ENCODE results near the gene PIK3CG. TPM values are rescaled to one million over a fixed set of nuclear protein-coding genes. Genes with fewer than 3 reads are reported as not detected.
"Not testable (repeated sequence)": the region's sequence is repeated elsewhere in the genome, so short reads cannot be mapped to it uniquely, and the experiment has no call there.

Gene PIK3CG
- total RNA-seq, 4 donors from 2014 or later = 6.2 to 34.7 (median 9.7) TPM

DNA sequence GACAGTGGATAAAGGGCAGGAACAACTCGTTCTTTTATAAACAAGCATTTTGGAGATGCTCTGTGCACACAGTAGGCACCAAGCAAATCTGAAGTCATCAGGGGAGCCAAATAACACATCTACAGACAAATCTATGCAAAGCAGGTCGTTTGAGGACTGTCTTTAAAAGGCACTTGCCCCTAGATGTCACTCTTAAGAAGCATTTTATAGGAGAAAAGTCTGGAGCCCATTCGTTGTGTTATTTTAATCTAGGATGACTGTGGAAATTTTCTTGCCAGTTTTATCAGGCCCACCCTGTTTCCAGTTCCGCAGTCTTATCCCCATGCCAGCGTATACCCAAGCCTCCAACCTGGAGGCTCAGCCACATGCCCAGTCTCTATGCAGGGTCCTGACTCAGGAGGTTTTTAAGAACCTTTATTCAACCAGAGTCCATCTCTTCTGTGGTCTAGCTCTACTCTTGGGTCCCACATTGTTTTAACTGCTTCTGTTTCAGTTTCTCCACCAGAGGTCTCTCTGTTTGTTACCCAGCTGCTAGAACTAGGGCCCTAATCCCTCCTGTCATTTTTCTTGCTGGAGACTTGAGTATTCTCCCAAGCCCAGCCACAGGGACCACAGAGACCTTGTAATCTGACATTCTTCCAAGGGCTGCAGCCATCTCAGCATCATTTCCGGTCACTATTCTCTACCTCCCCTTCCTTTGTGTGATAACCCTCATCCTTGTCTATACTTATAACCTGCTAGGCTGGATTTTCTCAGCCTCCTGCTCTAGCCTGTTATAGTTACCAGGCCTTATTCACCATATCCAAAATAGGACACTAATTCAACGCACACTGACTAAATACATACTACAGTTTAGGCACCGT lies 26.7 kb downstream of the PIK3CG start:
- peaks cover 0 to 9% (median 0%) of the 10 kb centered on the region in 4 donors for H3K4me1 ChIP-seq
- TF ChIP-seq, protein P1, sequence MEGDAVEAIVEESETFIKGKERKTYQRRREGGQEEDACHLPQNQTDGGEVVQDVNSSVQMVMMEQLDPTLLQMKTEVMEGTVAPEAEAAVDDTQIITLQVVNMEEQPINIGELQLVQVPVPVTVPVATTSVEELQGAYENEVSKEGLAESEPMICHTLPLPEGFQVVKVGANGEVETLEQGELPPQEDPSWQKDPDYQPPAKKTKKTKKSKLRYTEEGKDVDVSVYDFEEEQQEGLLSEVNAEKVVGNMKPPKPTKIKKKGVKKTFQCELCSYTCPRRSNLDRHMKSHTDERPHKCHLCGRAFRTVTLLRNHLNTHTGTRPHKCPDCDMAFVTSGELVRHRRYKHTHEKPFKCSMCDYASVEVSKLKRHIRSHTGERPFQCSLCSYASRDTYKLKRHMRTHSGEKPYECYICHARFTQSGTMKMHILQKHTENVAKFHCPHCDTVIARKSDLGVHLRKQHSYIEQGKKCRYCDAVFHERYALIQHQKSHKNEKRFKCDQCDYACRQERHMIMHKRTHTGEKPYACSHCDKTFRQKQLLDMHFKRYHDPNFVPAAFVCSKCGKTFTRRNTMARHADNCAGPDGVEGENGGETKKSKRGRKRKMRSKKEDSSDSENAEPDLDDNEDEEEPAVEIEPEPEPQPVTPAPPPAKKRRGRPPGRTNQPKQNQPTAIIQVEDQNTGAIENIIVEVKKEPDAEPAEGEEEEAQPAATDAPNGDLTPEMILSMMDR (IDR thresholded peaks at IDR 0.05) = no peak
- TF ChIP-seq POLR2A (IDR thresholded peaks at IDR 0.05) = no peak

DNA sequence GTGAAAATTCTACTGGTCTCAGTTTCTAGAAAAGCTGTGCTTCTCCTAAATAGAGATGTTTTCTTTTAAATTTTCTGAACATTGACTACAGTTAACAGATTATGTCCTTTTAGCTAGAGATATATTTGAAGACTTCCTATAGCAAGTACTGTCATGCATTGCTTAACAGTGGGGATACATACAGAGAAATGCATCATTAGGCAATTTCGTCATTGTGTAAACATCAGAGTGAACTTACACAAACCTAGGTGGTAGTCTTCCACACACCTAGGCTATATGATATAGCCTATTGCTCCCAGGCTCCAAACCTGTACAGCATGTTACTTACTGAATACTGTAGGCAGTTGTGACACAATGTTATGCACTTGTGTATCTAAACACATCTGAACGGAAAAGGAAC lies 28.5 kb downstream of the PIK3CG start:
- no peak for DNase-seq
- no peaks in the 10 kb centered on the region for H3K9me3 ChIP-seq
- peaks cover 0 to 9% (median 0%) of the 10 kb centered on the region in 4 donors for H3K4me1 ChIP-seq
- no peaks in the 10 kb centered on the region for H3K27me3 ChIP-seq
- H3K27ac ChIP-seq = no peak overlapping the region
- H3K4me3 ChIP-seq = no peak overlapping the region
- no peaks in the 10 kb centered on the region for H3K36me3 ChIP-seq
- TF ChIP-seq, protein P1 (IDR thresholded peaks at IDR 0.05) = no peak
- no peak for TF ChIP-seq POLR2A (IDR thresholded peaks at IDR 0.05)

More for the DNA sequence above, 26.7 kb downstream of the PIK3CG start:
- no peak overlapping the region for H3K4me3 ChIP-seq
- no peak overlapping the region for H3K27ac ChIP-seq
- no peaks in the 10 kb centered on the region for H3K9me3 ChIP-seq
- H3K36me3 ChIP-seq = no peaks in the 10 kb centered on the region
- no peak for DNase-seq
- no peaks in the 10 kb centered on the region for H3K27me3 ChIP-seq

DNA sequence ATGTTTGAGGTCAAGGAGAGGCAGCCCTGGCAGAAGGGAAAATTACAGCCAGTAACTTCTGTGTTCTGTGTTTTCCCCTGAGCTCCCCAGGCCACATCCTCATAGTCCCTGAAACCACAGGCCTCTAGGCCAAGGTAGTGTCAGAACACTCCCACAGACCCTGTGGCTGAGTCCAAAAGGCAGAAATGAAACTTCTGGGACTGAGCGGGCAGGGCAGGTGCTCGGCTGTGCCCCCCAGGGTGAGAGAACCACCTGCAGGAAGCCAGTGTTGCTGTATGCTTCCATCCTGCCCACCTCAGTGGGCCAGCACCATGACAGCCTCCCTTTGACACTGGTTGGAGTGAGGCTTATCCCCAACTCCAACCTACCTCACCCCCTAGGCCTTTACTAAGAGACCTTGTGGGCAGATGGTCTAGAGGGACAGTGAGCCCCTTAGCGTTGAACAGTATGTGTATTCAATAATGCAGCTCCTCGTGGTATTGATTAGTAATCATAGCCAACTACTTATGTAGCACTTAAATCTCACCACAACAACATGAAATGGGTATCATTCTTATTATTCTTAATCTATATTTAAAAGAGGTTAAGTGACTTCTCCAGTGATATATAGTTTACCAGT lies 30.3 kb downstream of the PIK3CG start:
- H3K27me3 ChIP-seq = no peaks in the 10 kb centered on the region
- H3K36me3 ChIP-seq = no peaks in the 10 kb centered on the region
- no peak for TF ChIP-seq POLR2A (IDR thresholded peaks at IDR 0.05)
- TF ChIP-seq, protein P1 (IDR thresholded peaks at IDR 0.05) = no peak
- peaks cover 0 to 9% (median 0%) of the 10 kb centered on the region in 4 donors for H3K4me1 ChIP-seq
- H3K4me3 ChIP-seq = no peak overlapping the region
- DNase-seq = peak in 2 of 3 donors; percentile 65 to 67
- no peak overlapping the region for H3K27ac ChIP-seq
- H3K9me3 ChIP-seq = no peaks in the 10 kb centered on the region

DNA sequence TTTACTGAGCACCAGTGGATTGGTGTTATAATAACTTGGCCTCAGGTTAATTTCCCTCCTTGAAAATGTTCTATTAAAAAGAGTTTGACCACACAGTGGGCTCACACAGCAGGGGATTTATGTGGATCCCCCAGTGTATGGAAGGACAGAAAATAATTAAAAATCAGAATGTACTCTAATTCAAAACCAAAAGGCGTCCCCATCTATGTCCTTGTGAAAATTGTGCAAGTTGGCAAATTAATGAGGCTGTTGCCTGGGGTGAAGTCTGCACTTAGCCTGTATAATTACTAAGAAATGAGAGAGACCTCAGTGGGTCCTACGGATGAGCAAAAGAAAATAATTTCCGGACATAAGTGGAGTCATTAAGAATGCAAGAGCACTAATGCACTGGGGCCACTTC lies 31.1 kb downstream of the PIK3CG start:
- Histone ChIP-seq H3K9me3 (no peaks in the 10 kb centered on the region), H3K27ac (no peak overlapping the region), H3K4me3 (no peak overlapping the region), H3K36me3 (no peaks in the 10 kb centered on the region), H3K27me3 (no peaks in the 10 kb centered on the region), H3K4me1 (peaks cover 0 to 9% (median 0%) of the 10 kb centered on the region in 4 donors)
- DNase-seq = no peak
- TF ChIP-seq, protein P1 (IDR thresholded peaks at IDR 0.05) = no peak
- no peak for TF ChIP-seq POLR2A (IDR thresholded peaks at IDR 0.05)

DNA sequence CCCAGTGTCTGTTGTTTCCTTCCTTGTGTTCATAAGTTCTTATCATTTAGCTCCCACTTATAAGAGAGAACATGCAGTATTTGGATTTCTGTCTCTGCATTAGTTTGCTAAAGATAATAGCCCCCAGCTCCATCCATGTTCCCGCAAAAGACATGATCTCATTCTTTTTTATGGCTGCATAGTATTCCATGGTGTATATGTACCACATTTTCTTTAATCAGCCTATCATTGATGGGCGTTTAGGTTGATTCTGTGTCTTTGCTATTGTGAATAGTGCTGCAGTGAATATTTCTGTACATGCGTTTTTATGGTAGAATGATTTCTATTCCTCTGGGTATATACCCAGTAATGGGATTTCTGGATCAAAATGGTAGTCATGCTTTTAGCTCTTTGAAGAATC lies 32.5 kb downstream of the PIK3CG start:
- not testable (repeated sequence) for H3K9me3 ChIP-seq, H3K4me3 ChIP-seq, DNase-seq, H3K27me3 ChIP-seq, H3K36me3 ChIP-seq, H3K27ac ChIP-seq, H3K4me1 ChIP-seq

DNA sequence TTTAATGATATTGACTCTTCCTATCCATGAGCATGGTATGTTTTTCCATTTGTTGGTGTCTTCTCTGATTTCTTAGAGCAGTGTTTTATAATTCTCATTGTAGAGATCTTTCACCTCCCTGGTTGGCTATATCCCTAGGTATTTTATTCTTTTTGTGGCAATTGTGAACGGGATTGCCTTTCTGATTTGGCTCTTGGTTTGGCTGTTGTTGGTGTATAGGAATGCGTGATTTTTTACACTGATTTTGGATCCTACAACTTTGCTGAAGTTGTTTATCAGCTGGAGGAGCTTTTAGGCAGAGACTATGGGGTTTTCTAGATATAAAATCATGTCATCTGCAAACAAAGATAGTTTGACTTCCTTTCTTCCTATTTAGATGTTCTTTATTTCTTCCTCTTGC lies 33.9 kb downstream of the PIK3CG start:
- not testable (repeated sequence) for H3K27ac ChIP-seq, H3K27me3 ChIP-seq, DNase-seq, H3K4me1 ChIP-seq, H3K9me3 ChIP-seq, H3K4me3 ChIP-seq, H3K36me3 ChIP-seq
